SU-DHL-6 (cell line): ENCODE data around the gene ABCG4.

Source experiments
- CTCF ChIP-seq: fragments of 200-600 bp; sonication (generic); IDR thresholded peaks from one replicate; pipeline ENCODE4 v1.5.1; 2017; ENCODE audit warnings: antibody characterized with exemption, mild to moderate bottlenecking, low read length, moderate library complexity; ENCODE audit not compliant: insufficient read depth, poor library complexity, severe bottlenecking
- EZH2phosphoT487 ChIP-seq: fragments of 200-600 bp; sonication (generic), shearing (Covaris generic); conservative IDR thresholded peaks from 2 replicates; pipeline ENCODE4 v1.6.1; 2018; ENCODE audit warnings: mild to moderate bottlenecking, antibody characterized with exemption, low read length, moderate library complexity, mixed read lengths

DNA sequence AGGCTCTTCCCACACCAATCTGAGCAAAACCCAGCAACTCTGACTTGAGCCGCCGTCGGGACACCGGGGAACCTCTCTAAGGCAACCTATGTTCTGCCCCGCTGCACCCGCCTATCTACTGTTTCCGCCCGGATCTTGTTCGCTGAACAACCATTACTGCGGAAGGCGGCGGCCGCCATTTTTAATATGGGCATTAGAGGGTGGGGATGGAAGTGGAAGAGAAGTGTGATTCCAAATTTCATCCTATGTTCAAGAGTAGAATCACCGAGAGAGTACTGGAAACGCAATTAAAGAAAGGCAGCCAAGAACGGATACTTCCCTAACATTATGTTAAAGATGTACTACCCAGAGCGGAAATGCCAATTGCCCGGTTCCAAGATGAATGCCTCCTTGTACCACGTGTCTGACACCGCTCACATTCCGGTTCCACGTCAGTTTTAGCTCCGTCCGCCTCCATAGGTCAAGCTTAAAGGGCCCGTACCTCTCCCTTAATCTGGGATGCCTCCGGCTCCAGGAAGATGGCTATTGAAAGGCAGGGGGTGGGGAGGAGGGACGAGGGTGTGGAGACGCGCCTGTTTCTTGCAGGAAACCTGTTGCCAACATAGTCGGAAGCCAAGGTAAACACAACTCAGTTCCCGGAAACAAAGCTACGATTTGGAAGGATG lies 47.0 kb upstream of the ABCG4 start, which contains the start of gene DPAGT1:
- TF ChIP-seq CTCF = no peak
- TF ChIP-seq EZH2phosphoT487 = no peak
